Sciatic nerve (tissue), 2 donors: Measurements from ENCODE around the gene ST6GALNAC3. TPM values are rescaled to one million over a fixed set of nuclear protein-coding genes. Genes with fewer than 3 reads are reported as not detected.

Experiments
- ATAC-seq: fragments of 200-7000 bp; cut with Tn5 transposase; one replicate; pipeline ENCODE4 v1.9.1; 2020; ENCODE audit warnings: mild to moderate bottlenecking, moderate library complexity
- DNase-seq: peaks from one replicate; pipeline ENCODE4 v3.0.0-alpha.2; 2020; ENCODE audit warnings: low spot score
- intact Hi-C: fragments of 100-400 bp; cut with DNase I; formaldehyde crosslinking; loops from one replicate; pipeline ENCODE4 v1.14.2; 2022
- total RNA-seq: library from RNA; stranded (reverse); fragmentation: NEBNext Ultra II Directional; extraction: Animal tissue kit (Norgen Biotek cat#: 25700); gene quantifications from one replicate; pipeline ENCODE4 v1.2.1, GENCODE V29; 2021
- donor health status: DM: no; HTN: no; CAD: no.
- donor health status: DM: no; HTN: no; CAD: no.

ST6GALNAC3 gene
- total RNA-seq, 1 donor from 2014 or later, result 12.3 TPM

DNA sequence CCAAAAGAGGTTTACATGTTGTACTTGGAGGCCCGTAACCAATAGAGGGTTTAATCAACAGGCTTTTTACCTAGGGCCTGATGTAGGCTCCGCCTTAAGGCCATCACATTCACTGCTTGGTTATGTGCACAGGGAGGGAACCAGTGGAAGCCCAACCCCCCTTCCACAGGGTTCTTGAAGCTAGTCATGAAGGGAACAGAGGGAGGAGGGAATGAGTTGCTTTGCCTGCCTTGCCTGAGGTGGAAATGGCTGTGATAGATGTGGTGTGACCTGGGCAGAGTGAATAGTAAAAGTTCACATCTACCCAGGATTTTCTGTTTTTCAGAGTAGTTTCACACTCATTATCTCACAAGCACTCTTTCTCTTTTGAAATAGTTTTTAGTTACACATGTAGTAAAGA, 215.1 kb downstream of the ST6GALNAC3 start:
- no peak for DNase-seq
- intact Hi-C loops, result no loop called here
- ATAC-seq, result no peak

DNA sequence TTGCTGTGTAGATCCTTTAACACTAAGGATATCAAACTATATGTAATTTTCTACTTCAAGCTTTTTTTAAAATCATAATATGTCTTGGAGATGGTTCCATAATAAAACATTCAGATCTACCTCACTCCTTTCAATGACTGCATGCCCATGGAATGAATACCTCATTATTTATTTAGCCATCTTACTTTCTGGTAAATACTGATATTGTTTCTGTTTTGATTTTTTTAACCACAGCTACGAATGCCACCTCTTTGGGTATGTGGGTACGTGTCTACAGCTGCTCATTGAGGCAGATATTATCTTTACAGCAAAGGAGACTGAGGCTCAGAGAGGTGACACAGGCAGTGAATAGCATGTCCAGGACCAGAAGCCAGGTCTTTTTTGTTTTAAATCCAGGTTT, 215.7 kb downstream of the ST6GALNAC3 start:
- DNase-seq, result no peak
- intact Hi-C loops, result no loop called here
- no peak for ATAC-seq

DNA sequence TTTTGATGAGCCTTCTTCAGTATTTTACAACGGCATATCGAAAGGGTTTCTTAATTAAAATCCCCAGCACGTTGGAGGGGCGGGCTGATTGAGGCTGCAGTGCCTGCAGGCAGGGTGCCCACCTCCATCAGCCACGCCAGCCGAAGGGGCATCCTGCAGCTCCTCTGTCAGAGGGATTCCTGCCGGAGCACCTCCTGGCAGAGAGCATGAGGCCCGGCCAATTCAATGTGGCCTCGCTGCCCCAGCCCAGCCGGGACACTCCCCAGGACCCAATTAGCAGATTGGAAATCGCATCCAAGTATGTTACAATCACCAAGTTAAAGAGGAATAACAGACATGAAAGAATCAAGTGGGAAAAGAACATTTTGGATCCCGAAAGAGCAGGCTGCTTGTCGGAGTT, 216.6 kb downstream of the ST6GALNAC3 start:
- intact Hi-C loops, result no loop called here
- ATAC-seq, result peak; percentile 41
- no peak for DNase-seq

DNA sequence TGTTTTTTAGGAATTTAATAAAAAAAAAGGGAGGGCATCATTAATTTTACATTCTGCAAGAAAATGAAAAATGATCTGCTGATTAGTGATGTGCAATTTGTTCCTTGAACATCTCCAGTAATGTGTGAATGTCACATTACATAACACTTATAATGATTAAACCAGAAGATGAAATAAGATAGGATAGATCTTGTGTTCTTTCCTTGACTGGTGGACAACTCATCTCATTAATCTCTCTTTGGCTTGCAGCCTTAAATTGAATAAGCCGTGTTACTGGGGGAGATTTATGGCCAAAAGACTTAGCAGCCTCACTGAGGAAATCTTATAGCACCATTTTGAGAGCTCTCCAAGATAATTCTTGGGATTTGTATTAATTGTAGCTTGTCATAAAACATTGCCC, 217.2 kb downstream of the ST6GALNAC3 start:
- ATAC-seq, result no peak
- DNase-seq, result no peak
- intact Hi-C loops, result no loop called here

DNA sequence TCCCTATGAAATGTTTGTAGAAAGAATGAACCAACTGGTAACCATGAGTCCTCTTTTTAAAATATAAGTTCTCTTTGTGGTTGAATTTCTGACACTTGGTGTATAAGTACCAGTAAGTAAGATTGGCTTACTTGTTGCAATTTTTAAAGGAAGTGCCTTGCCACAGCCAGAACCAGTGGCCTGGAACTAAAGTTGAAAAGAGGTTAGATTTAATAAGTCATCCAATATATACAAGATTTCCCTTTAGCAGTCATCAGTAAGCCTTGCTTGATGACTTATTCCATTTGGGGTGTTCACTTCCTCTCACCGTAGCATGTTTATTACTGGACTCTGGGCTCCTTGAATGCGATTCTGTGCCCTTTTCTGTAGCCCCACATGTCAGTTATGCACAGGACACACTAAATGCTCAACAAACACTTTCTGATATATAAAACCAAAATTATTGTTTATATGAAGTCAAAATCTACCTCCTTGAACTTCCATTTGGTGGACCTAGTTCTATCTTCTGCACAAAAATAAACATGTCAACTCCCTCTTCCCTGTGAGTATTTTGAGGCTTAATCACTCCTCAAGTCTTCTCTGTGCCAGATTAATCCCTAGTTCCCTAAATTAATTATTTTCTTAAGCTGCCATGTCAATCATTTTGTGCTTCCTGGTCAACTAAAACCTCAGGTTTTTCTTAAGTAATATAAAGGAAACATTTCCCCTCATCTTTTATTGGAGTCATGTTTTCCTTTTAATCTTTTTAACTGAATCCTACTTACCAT, 218.1 kb downstream of the ST6GALNAC3 start:
- ATAC-seq, result no peak
- DNase-seq, result no peak
- intact Hi-C loops, result no loop called here

DNA sequence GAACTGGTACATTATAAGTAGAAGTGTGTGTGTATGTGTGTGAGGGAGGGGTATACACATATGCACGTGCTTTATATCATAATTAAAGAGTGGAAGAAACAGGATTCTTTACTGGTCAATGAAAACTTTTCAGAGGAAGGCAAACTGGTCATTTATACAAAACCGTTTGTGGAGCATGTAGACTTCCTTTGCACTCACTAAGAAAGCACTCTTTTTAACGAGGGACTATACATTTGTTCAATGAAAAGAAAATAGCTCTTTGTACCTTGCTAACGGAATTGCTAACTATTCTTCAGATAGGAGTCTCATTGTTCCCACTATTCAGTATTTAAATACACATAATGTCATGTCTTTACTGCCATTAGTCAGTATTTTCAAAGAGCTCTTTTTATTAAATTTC, 219.3 kb downstream of the ST6GALNAC3 start:
- no peak for DNase-seq
- intact Hi-C loops, result no loop called here
- ATAC-seq, result no peak

DNA sequence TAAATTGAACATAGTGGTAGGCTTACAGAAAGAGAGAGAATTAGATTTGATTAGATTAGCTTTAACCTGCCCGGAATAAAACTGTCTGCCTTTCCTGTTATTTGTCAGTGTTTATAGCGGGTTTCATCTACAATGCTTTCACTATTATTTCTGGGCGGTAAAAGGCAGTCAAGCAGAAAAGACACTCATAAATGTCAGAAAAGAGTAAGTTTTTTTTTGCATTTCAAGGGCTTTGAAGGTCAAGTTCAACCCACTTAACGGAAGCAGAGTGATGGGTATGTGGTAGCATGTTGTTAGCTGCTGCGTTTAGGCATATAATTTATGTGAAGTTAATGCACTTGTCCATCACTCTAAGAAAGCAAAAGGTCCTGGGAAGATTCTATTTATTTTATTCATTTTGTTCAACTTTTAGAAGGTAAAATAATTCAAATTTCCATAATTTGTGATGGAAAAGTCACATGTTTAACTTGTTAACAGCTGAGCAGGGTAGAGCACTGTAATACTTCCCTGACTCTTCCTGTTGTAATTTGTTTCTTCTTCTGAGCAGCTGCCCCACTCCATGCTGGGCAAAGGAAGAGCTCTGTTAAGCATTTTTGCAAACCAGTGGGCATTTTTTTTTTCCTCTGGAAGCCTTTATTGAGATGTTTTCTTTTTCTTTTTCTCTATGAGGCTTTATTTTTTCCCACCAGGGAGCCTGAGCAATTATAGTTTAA, 220.1 kb downstream of the ST6GALNAC3 start:
- no peak for DNase-seq
- ATAC-seq, result no peak
- intact Hi-C loops, result no loop called here

DNA sequence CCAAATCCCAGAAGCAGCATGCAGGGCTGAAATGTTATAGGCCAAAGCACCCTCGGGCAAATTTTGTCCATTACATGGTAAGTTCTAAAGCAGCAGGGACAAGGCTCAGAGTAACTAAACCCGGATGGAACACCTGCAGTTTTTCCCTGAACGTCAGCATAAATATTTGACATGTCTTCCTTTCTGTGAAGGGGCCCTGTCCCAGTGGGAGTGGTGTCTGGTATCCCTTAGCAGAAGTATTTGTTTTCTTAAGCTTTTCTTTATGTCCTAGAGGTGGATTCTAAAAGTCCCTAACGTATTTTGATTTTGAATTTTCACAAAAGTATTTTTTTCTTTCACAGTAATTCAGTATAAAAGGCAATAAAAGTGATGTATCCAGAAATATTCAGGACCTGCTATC, 223.9 kb downstream of the ST6GALNAC3 start:
- DNase-seq (no peak), ATAC-seq (no peak)
- intact Hi-C loops, result loop anchor here (2.0 kb wide), 1 partner anchor 52 kb away; no protein-coding TSS in a partner anchor

DNA sequence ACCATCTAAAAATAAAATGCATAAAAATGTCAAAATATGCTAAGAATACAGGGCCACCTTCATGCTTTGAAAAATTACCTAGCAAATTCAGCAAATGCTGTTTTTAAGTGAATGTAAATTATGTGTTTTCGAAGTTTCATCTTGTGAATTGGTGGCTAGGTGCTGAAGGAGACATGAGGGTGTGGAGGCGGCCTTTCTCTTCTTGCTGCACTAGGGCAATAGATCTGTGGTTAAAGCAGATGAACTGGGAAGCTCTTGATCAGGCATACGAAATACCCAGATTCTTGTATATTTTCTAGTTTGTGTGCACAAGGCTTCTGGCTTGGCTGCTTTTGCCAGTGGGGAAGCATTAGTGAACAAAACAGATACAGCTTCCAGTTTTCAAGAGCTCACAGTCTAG, 224.5 kb downstream of the ST6GALNAC3 start:
- no peak for ATAC-seq

DNA sequence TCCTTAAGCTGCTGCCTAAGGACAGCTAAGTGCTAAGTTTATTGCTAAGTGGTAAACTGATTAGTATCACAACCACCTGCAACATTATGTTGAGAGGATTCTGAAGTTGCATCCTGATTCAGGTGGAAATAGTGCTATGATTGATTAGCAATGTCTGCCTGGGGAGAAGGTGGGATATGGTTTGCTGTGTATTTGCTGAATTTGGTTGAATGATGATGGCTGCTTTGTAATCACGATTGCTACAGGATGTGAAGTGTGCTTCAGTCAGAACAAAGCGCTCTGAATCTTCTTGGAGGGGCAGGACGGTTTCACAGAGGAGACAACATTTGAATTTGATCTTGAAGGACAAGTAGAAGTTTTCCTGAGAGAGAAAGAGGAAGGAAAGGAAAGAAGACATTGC, 226.0 kb downstream of the ST6GALNAC3 start:
- ATAC-seq, result no peak
- DNase-seq, result no peak
- intact Hi-C loops, result no loop called here

More for the DNA sequence above, 224.5 kb downstream of the ST6GALNAC3 start:
- no peak for DNase-seq
- intact Hi-C loops, result loop anchor here (2.0 kb wide), 1 partner anchor 52 kb away; no protein-coding TSS in a partner anchor

DNA sequence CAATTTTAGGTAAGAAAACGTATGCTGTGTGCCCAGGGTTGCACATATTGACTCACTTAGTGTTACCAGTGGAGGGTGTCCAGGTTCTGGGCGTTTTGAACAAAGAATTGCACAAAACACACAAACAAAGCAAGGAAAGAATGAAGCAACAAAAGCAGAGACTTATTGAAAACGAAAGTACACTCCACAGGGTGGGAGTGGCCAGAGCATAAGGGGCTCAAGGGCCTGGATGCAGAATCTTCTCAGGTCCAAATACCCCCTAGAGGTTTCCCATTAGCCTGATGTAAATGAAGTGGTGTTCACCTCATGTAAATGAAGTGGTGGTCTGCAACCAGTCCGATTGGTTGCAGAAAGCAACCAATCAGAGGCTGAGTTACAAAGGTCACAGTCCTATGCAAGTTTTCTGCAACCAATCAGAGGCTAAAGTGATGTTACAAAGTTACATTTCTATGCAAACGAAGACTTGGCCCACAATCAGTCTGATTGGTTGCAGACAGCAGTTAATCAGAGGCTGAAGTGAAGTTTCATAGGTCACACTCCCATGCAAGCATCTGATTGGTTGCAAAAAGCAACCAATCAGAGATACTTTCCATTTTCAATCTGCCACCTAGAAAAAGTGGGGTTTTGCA, 228.3 kb downstream of the ST6GALNAC3 start:
- DNase-seq, result no peak
- no peak for ATAC-seq
- intact Hi-C loops, result loop anchor here (1.0 kb wide), 1 partner anchor 21 kb away; no protein-coding TSS in a partner anchor

DNA sequence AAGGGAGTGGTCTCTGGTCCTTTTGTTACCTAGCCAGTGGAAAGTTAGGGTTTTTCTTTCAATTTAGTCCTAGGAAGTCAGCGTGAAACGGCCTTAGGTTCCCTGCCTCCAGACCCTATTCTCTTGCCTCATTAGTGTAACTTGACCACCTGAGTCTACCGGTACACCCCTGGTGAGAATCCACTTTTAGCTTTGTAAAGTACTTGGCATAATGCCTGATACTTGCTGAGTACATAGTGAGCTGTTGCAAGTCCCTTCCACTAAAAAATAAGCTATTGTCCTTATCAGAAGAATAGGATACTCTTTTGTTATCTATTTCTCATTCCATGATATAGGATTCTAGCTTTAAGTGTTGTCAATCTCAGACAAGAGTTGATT, 228.8 kb downstream of the ST6GALNAC3 start:
- ATAC-seq, result no peak
- DNase-seq, result no peak
- intact Hi-C loops, result loop anchor here (1.0 kb wide), 1 partner anchor 21 kb away; no protein-coding TSS in a partner anchor

DNA sequence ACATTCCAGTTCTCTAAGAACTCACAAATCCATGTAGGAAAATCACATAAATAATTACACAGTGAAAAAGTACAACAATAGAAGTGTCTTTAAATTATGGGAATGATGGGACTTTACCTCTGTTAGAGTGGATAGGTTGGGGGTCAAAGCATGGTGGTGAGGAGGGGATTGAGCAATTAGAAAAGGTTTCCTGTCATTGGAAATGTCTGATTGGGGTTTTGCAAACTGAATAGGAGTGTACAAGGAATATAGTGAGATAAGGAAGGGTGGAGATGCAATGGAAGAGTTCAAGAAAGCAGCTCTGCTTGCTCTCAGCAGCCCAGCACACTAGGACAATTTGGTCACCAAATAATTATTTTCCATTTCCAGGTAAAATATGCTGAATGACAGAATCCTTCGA, 238.8 kb downstream of the ST6GALNAC3 start:
- ATAC-seq, result no peak

DNA sequence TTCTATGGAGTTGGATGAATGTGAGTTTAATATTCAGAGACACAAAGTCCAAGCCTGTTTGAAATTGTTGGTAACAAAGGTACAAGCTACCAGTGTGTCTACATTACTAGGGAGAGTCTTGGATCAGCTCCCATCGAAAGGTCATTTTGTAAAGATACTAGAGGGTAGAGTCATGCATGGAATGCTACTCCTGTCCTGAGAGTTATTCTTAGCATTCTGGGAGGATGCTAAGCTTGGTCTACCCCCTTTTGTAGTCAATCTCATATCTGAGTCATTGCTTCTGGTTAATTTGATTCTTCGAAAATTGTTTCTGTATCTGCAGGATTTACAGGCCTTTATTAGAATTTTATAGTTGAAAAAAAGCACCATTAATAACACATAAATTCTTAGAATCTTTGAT, 240.2 kb downstream of the ST6GALNAC3 start:
- ATAC-seq, result no peak
- intact Hi-C loops, result no loop called here

More for the DNA sequence above, 238.8 kb downstream of the ST6GALNAC3 start:
- intact Hi-C loops, result no loop called here
- no peak for DNase-seq

DNA sequence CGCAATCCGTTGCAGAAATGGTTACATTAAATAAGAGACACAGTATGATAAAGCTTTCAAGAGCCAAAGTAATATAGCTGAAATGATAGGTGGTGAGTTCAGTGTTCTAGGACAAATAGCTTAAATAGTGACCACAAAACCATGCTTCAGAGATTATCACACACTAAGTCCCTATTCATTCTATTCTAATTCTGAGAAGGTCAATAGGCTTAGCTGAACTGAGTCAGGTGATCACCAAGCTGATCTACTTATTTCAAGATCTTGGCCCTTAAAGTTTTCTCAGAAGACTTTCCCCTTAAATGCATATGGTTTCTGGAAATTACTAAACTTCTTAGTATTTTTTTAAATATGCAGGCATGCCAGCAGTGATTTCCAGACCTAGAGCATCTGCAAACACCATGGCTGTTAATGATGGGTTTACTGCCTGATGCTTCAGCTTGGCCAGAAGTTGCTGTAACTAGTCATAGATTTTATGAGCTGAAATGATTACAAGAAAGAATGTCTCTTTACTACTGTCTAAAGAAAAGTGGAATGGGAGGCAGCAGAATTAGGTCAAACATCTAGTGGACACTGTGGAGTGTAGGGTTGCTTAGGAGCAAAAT, 242.9 kb downstream of the ST6GALNAC3 start:
- intact Hi-C loops, result no loop called here
- no peak for ATAC-seq
- DNase-seq, result no peak

More for the DNA sequence above, 240.2 kb downstream of the ST6GALNAC3 start:
- no peak for DNase-seq

DNA sequence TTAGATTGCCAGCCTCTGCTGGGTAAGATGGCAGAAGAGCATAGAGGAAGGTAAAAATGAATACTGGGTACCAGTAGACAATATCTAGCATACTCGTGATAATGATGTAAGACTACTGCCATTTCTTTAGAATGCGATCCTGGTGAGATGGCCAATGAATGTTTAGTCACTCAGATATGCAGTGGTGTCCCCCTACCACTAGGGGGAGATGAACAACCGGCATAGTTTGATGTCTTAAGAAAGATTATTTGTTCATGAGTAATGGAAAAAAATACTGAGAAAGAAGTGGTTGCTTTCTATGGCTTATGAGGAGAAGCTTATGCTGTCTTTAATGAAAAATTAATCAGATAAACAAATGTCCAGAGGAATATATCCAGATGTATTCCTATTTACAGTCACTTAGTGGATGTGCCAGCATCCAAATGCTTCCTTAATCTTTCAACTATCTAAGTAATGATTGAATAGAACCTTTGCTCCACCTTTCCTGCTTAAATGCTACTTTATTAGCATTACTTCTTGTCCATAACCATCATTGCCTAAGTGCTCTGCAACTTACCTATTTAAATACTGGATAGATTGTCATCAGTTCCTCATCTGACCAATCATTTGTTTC, 256.6 kb downstream of the ST6GALNAC3 start:
- DNase-seq (no peak), ATAC-seq (peak; percentile 66)
- intact Hi-C loops, result loop anchor here (10.0 kb wide), 1 partner anchor 804 kb away; no protein-coding TSS in a partner anchor

DNA sequence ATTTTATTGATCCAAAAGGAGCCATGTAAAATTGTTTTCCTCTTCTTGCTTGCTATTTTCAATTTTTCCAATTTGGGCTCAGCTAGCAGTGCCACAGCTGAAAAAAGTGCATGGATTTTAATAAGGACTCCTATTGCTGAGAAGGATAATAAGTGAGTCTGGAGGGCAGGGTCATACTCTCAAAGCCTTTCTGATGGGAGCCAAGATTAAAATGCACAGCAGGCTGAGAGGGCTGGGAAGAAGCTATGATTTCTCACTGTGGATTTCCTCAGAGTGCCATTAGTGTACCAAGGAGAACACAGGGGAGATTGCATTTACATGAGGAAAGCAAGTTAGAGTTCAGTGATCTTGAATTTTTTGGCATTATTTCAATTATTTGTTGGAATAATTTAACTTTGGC, 261.3 kb downstream of the ST6GALNAC3 start:
- no peak for DNase-seq
- ATAC-seq, result no peak
- intact Hi-C loops, result loop anchor here (10.0 kb wide), 1 partner anchor 799 kb away; no protein-coding TSS in a partner anchor

DNA sequence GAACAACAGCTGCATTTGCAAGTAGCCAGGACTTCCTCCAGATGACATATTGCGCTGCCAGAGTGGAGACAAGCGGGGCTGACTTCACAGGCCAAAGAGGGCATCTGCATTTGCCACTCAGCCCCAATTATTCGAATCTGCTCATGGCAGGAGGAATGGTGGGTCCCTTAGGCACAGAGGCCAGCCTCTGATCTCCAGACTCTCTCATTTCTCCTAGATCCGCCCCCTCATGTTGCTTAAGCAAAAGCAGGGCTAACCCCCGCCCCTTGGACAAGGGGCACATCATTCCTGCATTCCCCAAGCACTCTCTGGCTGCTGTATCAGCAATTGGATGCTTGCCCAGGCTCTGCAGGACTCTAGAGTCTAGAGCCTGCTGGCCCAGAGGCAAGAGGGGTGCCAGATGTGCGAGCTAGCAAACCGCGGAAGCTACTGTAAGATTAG, 262.4 kb downstream of the ST6GALNAC3 start:
- ATAC-seq (peak; percentile 90), DNase-seq (peak; percentile 80)
- intact Hi-C loops, result loop anchor here (10.0 kb wide), 1 partner anchor 798 kb away; no protein-coding TSS in a partner anchor
